HG02981 (cell line): ENCODE data around the gene DUS1L.

Experiments used
- ATAC-seq: cut with Tn5 transposase; IDR thresholded peaks from one replicate; pipeline ENCODE4 v1.9.1; 2021; ENCODE audit warnings: mild to moderate bottlenecking, moderate library complexity; ENCODE audit not compliant: unreplicated experiment

DUS1L gene

GRCh38 chr17:82065638-82066303 is at the start of gene DUS1L:
Gene DUS1L (minus strand): TSS chr17:82065804. CDS start chr17:82065059, 745 bp downstream.
- peak; percentile 68 for ATAC-seq

GRCh38 chr17:82114872-82115271 is 49.3 kb upstream of the DUS1L start:
- no peak for ATAC-seq

GRCh38 chr17:82114447-82114846 is 48.8 kb upstream of the DUS1L start:
- ATAC-seq: no peak

GRCh38 chr17:82113941-82114340 is 48.3 kb upstream of the DUS1L start:
- no peak for ATAC-seq

GRCh38 chr17:82113422-82113821 is 47.8 kb upstream of the DUS1L start:
- no peak for ATAC-seq

- no peak for ATAC-seq
These were observed 47.3 kb upstream of the DUS1L start for GRCh38 chr17:82112914-82113311.

GRCh38 chr17:82112181-82112913 is 46.7 kb upstream of the DUS1L start:
- no peak for ATAC-seq

- no peak for ATAC-seq
These were observed 44.7 kb upstream of the DUS1L start for GRCh38 chr17:82110298-82110697.

GRCh38 chr17:82108961-82109475 is 43.4 kb upstream of the DUS1L start:
- no peak for ATAC-seq

- ATAC-seq: no peak
These were observed 42.9 kb upstream of the DUS1L start for GRCh38 chr17:82108496-82108945.

GRCh38 chr17:82108038-82108437 is 42.4 kb upstream of the DUS1L start:
- no peak for ATAC-seq

- ATAC-seq: no peak
These were observed 41.8 kb upstream of the DUS1L start for GRCh38 chr17:82107341-82107860.

GRCh38 chr17:82106688-82107305 is 41.2 kb upstream of the DUS1L start:
- ATAC-seq: no peak

GRCh38 chr17:82105882-82106687 is 40.5 kb upstream of the DUS1L start:
- ATAC-seq: peak; percentile 85

- ATAC-seq: no peak
These were observed 39.8 kb upstream of the DUS1L start for GRCh38 chr17:82105417-82105881.

GRCh38 chr17:82104797-82105416 is 39.3 kb upstream of the DUS1L start:
- no peak for ATAC-seq

GRCh38 chr17:82103553-82104451 is 38.2 kb upstream of the DUS1L start:
- ATAC-seq: no peak

- no peak for ATAC-seq
These were observed 36.4 kb upstream of the DUS1L start for GRCh38 chr17:82101767-82102679.
